Thyroid gland (tissue), 4 donors: ENCODE data around the gene DTNB.

Experiments used
- POLR2A ChIP-seq, 2 donors: fragments of 450-650 bp; IDR thresholded peaks; one replicate each; pipeline ENCODE4 v1.6.1; 2017; ENCODE audit warnings: antibody characterized with exemption in 2 of 2, mild to moderate bottlenecking in 2 of 2, moderate library complexity in 1 of 2
- TF ChIP-seq, protein P1 (sequence below), 6 experiments: fragments of 200-600 bp in 3 of 6; fragments of 450-650 bp in 3 of 6; sonication (generic) in 3 of 6; IDR thresholded peaks; one replicate each; pipeline ENCODE4 v1.5.1; 2016 to 2019; ENCODE audit warnings: antibody characterized with exemption in 6 of 6, mild to moderate bottlenecking in 2 of 6, inconsistent platforms in 1 of 6, moderate library complexity in 1 of 6

DNA sequence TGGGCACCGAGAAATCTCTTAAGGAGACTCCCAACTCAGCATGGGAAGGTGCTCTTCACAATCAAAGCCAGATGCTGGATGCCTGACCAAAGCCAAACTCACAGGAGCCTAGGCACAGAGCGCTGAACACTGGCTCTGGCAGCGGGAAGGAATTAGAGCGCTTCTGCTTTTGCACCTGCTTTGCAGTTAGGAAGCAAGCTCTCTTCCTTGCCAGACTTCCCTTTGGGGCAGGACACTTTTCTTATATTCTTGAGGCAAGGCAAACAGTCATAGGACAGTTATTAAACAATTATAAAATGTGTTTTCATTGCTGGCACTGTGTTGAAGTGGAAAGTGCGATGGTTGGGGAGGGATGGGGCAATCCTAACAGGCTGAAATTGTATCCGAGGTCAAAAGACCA, 252.1 kb downstream of the DTNB start:
- TF ChIP-seq, protein P1, sequence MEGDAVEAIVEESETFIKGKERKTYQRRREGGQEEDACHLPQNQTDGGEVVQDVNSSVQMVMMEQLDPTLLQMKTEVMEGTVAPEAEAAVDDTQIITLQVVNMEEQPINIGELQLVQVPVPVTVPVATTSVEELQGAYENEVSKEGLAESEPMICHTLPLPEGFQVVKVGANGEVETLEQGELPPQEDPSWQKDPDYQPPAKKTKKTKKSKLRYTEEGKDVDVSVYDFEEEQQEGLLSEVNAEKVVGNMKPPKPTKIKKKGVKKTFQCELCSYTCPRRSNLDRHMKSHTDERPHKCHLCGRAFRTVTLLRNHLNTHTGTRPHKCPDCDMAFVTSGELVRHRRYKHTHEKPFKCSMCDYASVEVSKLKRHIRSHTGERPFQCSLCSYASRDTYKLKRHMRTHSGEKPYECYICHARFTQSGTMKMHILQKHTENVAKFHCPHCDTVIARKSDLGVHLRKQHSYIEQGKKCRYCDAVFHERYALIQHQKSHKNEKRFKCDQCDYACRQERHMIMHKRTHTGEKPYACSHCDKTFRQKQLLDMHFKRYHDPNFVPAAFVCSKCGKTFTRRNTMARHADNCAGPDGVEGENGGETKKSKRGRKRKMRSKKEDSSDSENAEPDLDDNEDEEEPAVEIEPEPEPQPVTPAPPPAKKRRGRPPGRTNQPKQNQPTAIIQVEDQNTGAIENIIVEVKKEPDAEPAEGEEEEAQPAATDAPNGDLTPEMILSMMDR (IDR thresholded peaks at IDR 0.05) = no peak
- no peak for TF ChIP-seq POLR2A (IDR thresholded peaks at IDR 0.05)
